Measurements from ENCODE around the gene ABCC5. TPM values are rescaled to one million over a fixed set of nuclear protein-coding genes. Genes with fewer than 3 reads are reported as not detected.

The ABCC5 gene
- total and polyA plus RNA-seq, 8 donors = 2.8 to 25.9 (median 8.4) TPM

GRCh38 chr3:183911087-183911486, 106.6 kb downstream of the ABCC5 start:
- H3K27ac ChIP-seq = no peak overlapping the region
- TF ChIP-seq CTCF (IDR thresholded peaks at IDR 0.05) = no peak
- H3K9me3 ChIP-seq = no peaks in the 10 kb centered on the region
- no peaks in the 10 kb centered on the region for H3K27me3 ChIP-seq
- intact Hi-C loops (cut with DNase I) = no loop called here
- FAIRE-seq (no peak), ATAC-seq (no peak), DNase-seq (no peak)
- no peak overlapping the region for H3K4me3 ChIP-seq
- no peaks in the 10 kb centered on the region for H3K4me1 ChIP-seq
- H3K36me3 ChIP-seq = no peaks in the 10 kb centered on the region
- 83 to 84% methylated on average over 5 to 6 of the region's 6 CpGs for WGBS, 2 donors

- H3K9me3 ChIP-seq = no peaks in the 10 kb centered on the region
- ATAC-seq (no peak), FAIRE-seq (no peak), DNase-seq (no peak)
- no peak overlapping the region for H3K4me3 ChIP-seq
- no peaks in the 10 kb centered on the region for H3K27me3 ChIP-seq
- 82 to 84% methylated on average over 14 of the region's 14 CpGs for WGBS, 2 donors
- H3K36me3 ChIP-seq = no peaks in the 10 kb centered on the region
- no peaks in the 10 kb centered on the region for H3K4me1 ChIP-seq
- no peak overlapping the region for H3K27ac ChIP-seq
- TF ChIP-seq CTCF (IDR thresholded peaks at IDR 0.05) = no peak
- intact Hi-C loops (cut with DNase I) = loop anchor here in 1 of 3 donors (10.0 kb wide), 1 partner anchor 96 kb away; no protein-coding TSS in a partner anchor
Measured at GRCh38 chr3:183909030-183909600, 108.6 kb downstream of the ABCC5 start.

GRCh38 chr3:183907911-183908331, 109.8 kb downstream of the ABCC5 start:
- 77 to 79% methylated on average over 16 of the region's 16 CpGs for WGBS, 2 donors
- ATAC-seq (no peak), FAIRE-seq (no peak), DNase-seq (no peak)
- TF ChIP-seq CTCF (IDR thresholded peaks at IDR 0.05) = no peak
- no peaks in the 10 kb centered on the region for H3K36me3 ChIP-seq
- no peaks in the 10 kb centered on the region for H3K9me3 ChIP-seq
- no peaks in the 10 kb centered on the region for H3K27me3 ChIP-seq
- intact Hi-C loops (cut with DNase I) = loop anchor here in 1 of 3 donors (10.0 kb wide), 1 partner anchor 97 kb away; no protein-coding TSS in a partner anchor
- no peak overlapping the region for H3K4me3 ChIP-seq
- no peak overlapping the region for H3K27ac ChIP-seq
- H3K4me1 ChIP-seq = no peaks in the 10 kb centered on the region

GRCh38 chr3:183907176-183907575, 110.5 kb downstream of the ABCC5 start:
- WGBS, 2 donors = 71 to 77% methylated on average over 6 of the region's 6 CpGs
- TF ChIP-seq CTCF (IDR thresholded peaks at IDR 0.05) = no peak
- H3K27me3 ChIP-seq = no peaks in the 10 kb centered on the region
- intact Hi-C loops (cut with DNase I) = loop anchor here in 1 of 3 donors (10.0 kb wide), 1 partner anchor 98 kb away; no protein-coding TSS in a partner anchor
- H3K4me3 ChIP-seq = no peak overlapping the region
- ATAC-seq (no peak), FAIRE-seq (no peak), DNase-seq (no peak)
- H3K9me3 ChIP-seq = no peaks in the 10 kb centered on the region
- no peak overlapping the region for H3K27ac ChIP-seq
- H3K4me1 ChIP-seq = no peaks in the 10 kb centered on the region
- H3K36me3 ChIP-seq = no peaks in the 10 kb centered on the region

GRCh38 chr3:183906234-183906921, 111.3 kb downstream of the ABCC5 start:
- WGBS, 2 donors = 57 to 66% methylated on average over 13 of the region's 13 CpGs
- DNase-seq = no peak
- intact Hi-C loops (cut with DNase I) = loop anchor here in 1 of 3 donors (10.0 kb wide), 1 partner anchor 98 kb away; no protein-coding TSS in a partner anchor
- no peak for FAIRE-seq
- Histone ChIP-seq H3K9me3 (no peaks in the 10 kb centered on the region), H3K4me1 (no peaks in the 10 kb centered on the region), H3K27ac (no peak overlapping the region), H3K4me3 (no peak overlapping the region), H3K27me3 (no peaks in the 10 kb centered on the region), H3K36me3 (no peaks in the 10 kb centered on the region)
- ATAC-seq = no peak
- no peak for TF ChIP-seq CTCF (IDR thresholded peaks at IDR 0.05)
